ENCODE measurements around the gene CTNNA1.
"Not testable (repeated sequence)": the region's sequence is repeated elsewhere in the genome, so short reads cannot be mapped to it uniquely, and the experiment has no call there.

Gene CTNNA1

GRCh38 chr5:138757061-138757776, 4.0 kb downstream of the CTNNA1 start:
- no peak for DNase-seq (ENCODE audit: low read depth)

- no peak for DNase-seq (ENCODE audit: low read depth)
These were observed 7.4 kb downstream of the CTNNA1 start for GRCh38 chr5:138760448-138761110.

GRCh38 chr5:138761115-138761514, 7.9 kb downstream of the CTNNA1 start:
- not testable (repeated sequence) for DNase-seq (ENCODE audit: low read depth)

GRCh38 chr5:138761670-138762069, 8.4 kb downstream of the CTNNA1 start:
- not testable (repeated sequence) for DNase-seq (ENCODE audit: low read depth)

- no peak for DNase-seq (ENCODE audit: low read depth)
These were observed 8.9 kb downstream of the CTNNA1 start for GRCh38 chr5:138762110-138762509.

- no peak for DNase-seq (ENCODE audit: low read depth)
These were observed 10.0 kb downstream of the CTNNA1 start for GRCh38 chr5:138763037-138763778.

GRCh38 chr5:138770291-138770690, 17.1 kb downstream of the CTNNA1 start:
- no peak for DNase-seq (ENCODE audit: low read depth)

GRCh38 chr5:138770977-138771376, 17.8 kb downstream of the CTNNA1 start:
- DNase-seq (ENCODE audit: low read depth): no peak

- DNase-seq (ENCODE audit: low read depth): no peak
These were observed 19.9 kb downstream of the CTNNA1 start for GRCh38 chr5:138772986-138773594.

- DNase-seq (ENCODE audit: low read depth): not testable (repeated sequence)
These were observed 20.4 kb downstream of the CTNNA1 start for GRCh38 chr5:138773624-138774023.

- no peak for DNase-seq (ENCODE audit: low read depth)
These were observed 21.8 kb downstream of the CTNNA1 start for GRCh38 chr5:138775034-138775433.

- no peak for DNase-seq (ENCODE audit: low read depth)
These were observed 25.0 kb downstream of the CTNNA1 start for GRCh38 chr5:138778234-138778633.

GRCh38 chr5:138783976-138784375, 30.8 kb downstream of the CTNNA1 start:
- DNase-seq (ENCODE audit: low read depth): no peak

GRCh38 chr5:138784590-138784989, 31.4 kb downstream of the CTNNA1 start:
- DNase-seq (ENCODE audit: low read depth): no peak

- no peak for DNase-seq (ENCODE audit: low read depth)
These were observed 36.6 kb downstream of the CTNNA1 start for GRCh38 chr5:138789771-138790242.

- DNase-seq (ENCODE audit: low read depth): no peak
These were observed 37.5 kb downstream of the CTNNA1 start for GRCh38 chr5:138790684-138791083.

- no peak for DNase-seq (ENCODE audit: low read depth)
These were observed 39.1 kb downstream of the CTNNA1 start for GRCh38 chr5:138792195-138792790.

GRCh38 chr5:138793575-138793974, 40.4 kb downstream of the CTNNA1 start:
- no peak for DNase-seq (ENCODE audit: low read depth)

GRCh38 chr5:138803285-138803684, 50.1 kb downstream of the CTNNA1 start:
- DNase-seq (ENCODE audit: low read depth): no peak

- no peak for DNase-seq (ENCODE audit: low read depth)
These were observed 50.7 kb downstream of the CTNNA1 start for GRCh38 chr5:138803935-138804334.

GRCh38 chr5:138805096-138805495, 51.9 kb downstream of the CTNNA1 start:
- no peak for DNase-seq (ENCODE audit: low read depth)

- no peak for DNase-seq (ENCODE audit: low read depth)
These were observed 54.0 kb downstream of the CTNNA1 start for GRCh38 chr5:138807182-138807581.
